ENCODE results near the gene TRPC1. TPM values are rescaled to one million over a fixed set of nuclear protein-coding genes. Genes with fewer than 3 reads are reported as not detected.
"Not testable (repeated sequence)": the region's sequence is repeated elsewhere in the genome, so short reads cannot be mapped to it uniquely, and the experiment has no call there.

Gene TRPC1
- total RNA-seq, 1 experiment from 2014 or later: 10.9 TPM

DNA sequence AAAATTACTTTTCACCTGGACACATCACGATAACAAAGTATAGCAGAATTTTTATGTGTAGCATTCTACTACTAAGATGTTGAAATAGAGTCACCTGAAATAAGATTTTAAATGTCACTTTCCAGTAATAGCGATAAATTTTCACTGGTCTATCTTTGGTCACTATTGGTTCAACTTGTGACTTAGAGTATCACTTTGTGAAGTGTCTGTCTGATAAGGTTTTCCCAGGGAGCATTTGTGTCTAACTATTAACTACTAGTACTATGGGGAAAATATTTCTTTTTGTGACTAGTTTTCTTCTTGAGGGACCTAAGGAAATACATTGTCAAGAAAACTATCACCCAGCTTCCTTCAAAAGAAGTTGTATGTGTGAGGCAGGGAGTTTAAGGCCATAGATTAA lies 11.0 kb downstream of the TRPC1 start:
- intact Hi-C loops (cut with micrococcal nuclease; ENCODE audit: unreplicated experiment): no loop called here
- TF ChIP-seq, protein P1, sequence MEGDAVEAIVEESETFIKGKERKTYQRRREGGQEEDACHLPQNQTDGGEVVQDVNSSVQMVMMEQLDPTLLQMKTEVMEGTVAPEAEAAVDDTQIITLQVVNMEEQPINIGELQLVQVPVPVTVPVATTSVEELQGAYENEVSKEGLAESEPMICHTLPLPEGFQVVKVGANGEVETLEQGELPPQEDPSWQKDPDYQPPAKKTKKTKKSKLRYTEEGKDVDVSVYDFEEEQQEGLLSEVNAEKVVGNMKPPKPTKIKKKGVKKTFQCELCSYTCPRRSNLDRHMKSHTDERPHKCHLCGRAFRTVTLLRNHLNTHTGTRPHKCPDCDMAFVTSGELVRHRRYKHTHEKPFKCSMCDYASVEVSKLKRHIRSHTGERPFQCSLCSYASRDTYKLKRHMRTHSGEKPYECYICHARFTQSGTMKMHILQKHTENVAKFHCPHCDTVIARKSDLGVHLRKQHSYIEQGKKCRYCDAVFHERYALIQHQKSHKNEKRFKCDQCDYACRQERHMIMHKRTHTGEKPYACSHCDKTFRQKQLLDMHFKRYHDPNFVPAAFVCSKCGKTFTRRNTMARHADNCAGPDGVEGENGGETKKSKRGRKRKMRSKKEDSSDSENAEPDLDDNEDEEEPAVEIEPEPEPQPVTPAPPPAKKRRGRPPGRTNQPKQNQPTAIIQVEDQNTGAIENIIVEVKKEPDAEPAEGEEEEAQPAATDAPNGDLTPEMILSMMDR (IDR thresholded peaks at IDR 0.05; ENCODE audit: unreplicated experiment): no peak
- no peaks in the 10 kb centered on the region for H3K27me3 Mint-ChIP-seq (ENCODE audit: unreplicated experiment)
- H3K4me1 Mint-ChIP-seq (ENCODE audit: low read depth, unreplicated experiment): peaks cover 9% of the 10 kb centered on the region
- no peak for DNase-seq
- BruUV-seq (replicated peaks): no TSS peak
- H3K27ac Mint-ChIP-seq (ENCODE audit: unreplicated experiment): no peak overlapping the region
- no peaks in the 10 kb centered on the region for H3K36me3 Mint-ChIP-seq (ENCODE audit: insufficient read depth, unreplicated experiment)
- H3K9me3 Mint-ChIP-seq (ENCODE audit: low read depth, unreplicated experiment): no peaks in the 10 kb centered on the region
- H3K4me3 Mint-ChIP-seq (ENCODE audit: low read depth, unreplicated experiment): no peak overlapping the region
- CTCF ChIA-PET: no interaction called here

DNA sequence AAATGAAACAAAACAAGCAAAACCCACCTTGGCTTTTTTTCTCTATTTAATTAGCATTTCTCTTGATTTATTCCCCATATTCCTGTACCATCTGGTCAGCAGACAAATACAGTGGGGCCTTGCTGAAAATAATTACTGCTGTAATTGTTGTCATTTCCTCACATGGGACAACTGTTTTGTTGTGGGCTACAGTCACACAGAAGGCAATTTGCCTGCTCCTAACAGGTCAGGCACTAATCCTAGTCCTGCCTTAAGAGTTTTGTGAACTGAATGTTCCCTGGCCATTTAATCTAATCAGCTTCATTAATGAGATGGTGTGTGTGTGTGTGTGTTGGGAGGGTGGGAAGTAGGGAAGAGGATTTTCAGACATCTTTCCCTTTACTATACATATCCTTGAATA lies 11.6 kb downstream of the TRPC1 start:
- Mint-ChIP-seq H3K4me1 (ENCODE audit: low read depth, unreplicated experiment) (peaks cover 9% of the 10 kb centered on the region), H3K36me3 (ENCODE audit: insufficient read depth, unreplicated experiment) (no peaks in the 10 kb centered on the region), H3K27me3 (ENCODE audit: unreplicated experiment) (no peaks in the 10 kb centered on the region), H3K4me3 (ENCODE audit: low read depth, unreplicated experiment) (no peak overlapping the region), H3K9me3 (ENCODE audit: low read depth, unreplicated experiment) (no peaks in the 10 kb centered on the region), H3K27ac (ENCODE audit: unreplicated experiment) (no peak overlapping the region)
- intact Hi-C loops (cut with micrococcal nuclease; ENCODE audit: unreplicated experiment): no loop called here
- DNase-seq: no peak
- CTCF ChIA-PET: interaction anchor here (0.7 kb wide), 1 partner anchor 249 kb away, joined by 3 read pairs; no protein-coding TSS in a partner anchor
- no TSS peak for BruUV-seq (replicated peaks)
- TF ChIP-seq, protein P1 (IDR thresholded peaks at IDR 0.05; ENCODE audit: unreplicated experiment): no peak

DNA sequence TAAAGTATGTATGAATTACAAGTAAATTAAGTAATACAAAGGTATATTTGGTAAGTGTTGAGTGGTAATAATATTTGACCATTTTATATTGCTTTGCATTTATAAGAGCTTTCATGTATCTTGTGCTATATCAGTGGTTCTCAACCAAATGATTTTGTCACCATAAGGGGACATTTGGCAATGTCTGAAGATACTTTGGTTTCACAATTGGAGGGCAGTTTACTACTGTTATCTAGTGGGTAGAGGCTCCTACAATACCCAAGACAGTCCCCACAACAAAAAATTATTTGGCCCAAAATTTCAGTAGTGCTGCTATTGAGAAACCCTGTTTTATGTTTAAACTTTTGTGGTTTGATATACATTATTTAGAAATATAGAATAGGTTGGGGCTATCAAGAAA lies 14.6 kb downstream of the TRPC1 start:
- no peaks in the 10 kb centered on the region for H3K4me1 Mint-ChIP-seq (ENCODE audit: low read depth, unreplicated experiment)
- no peak overlapping the region for H3K4me3 Mint-ChIP-seq (ENCODE audit: low read depth, unreplicated experiment)
- no peaks in the 10 kb centered on the region for H3K27me3 Mint-ChIP-seq (ENCODE audit: unreplicated experiment)
- intact Hi-C loops (cut with micrococcal nuclease; ENCODE audit: unreplicated experiment): no loop called here
- no peaks in the 10 kb centered on the region for H3K36me3 Mint-ChIP-seq (ENCODE audit: insufficient read depth, unreplicated experiment)
- BruUV-seq (replicated peaks): no TSS peak
- no peak for DNase-seq
- H3K27ac Mint-ChIP-seq (ENCODE audit: unreplicated experiment): no peak overlapping the region
- TF ChIP-seq, protein P1 (IDR thresholded peaks at IDR 0.05; ENCODE audit: unreplicated experiment): no peak
- CTCF ChIA-PET: interaction anchor here (0.6 kb wide), 1 partner anchor 299 kb away, joined by 3 read pairs; no protein-coding TSS in a partner anchor
- no peaks in the 10 kb centered on the region for H3K9me3 Mint-ChIP-seq (ENCODE audit: low read depth, unreplicated experiment)

GRCh38 chr3:142746646-142747045 lies 22.8 kb downstream of the TRPC1 start:
- Mint-ChIP-seq H3K27ac (ENCODE audit: unreplicated experiment) (no peak overlapping the region), H3K36me3 (ENCODE audit: insufficient read depth, unreplicated experiment) (no peaks in the 10 kb centered on the region), H3K9me3 (ENCODE audit: low read depth, unreplicated experiment) (no peaks in the 10 kb centered on the region), H3K27me3 (ENCODE audit: unreplicated experiment) (no peaks in the 10 kb centered on the region), H3K4me3 (ENCODE audit: low read depth, unreplicated experiment) (no peak overlapping the region), H3K4me1 (ENCODE audit: low read depth, unreplicated experiment) (no peaks in the 10 kb centered on the region)
- CTCF ChIA-PET: no interaction called here
- intact Hi-C loops (cut with micrococcal nuclease; ENCODE audit: unreplicated experiment): no loop called here
- TF ChIP-seq, protein P1 (IDR thresholded peaks at IDR 0.05; ENCODE audit: unreplicated experiment): no peak
- no peak for DNase-seq
- BruUV-seq (replicated peaks): no TSS peak

GRCh38 chr3:142750531-142750930 lies 26.7 kb downstream of the TRPC1 start:
- H3K9me3 Mint-ChIP-seq (ENCODE audit: low read depth, unreplicated experiment); H3K27ac Mint-ChIP-seq (ENCODE audit: unreplicated experiment); H3K27me3 Mint-ChIP-seq (ENCODE audit: unreplicated experiment); H3K4me1 Mint-ChIP-seq (ENCODE audit: low read depth, unreplicated experiment); BruUV-seq (replicated peaks); intact Hi-C loops (cut with micrococcal nuclease; ENCODE audit: unreplicated experiment); H3K36me3 Mint-ChIP-seq (ENCODE audit: insufficient read depth, unreplicated experiment); H3K4me3 Mint-ChIP-seq (ENCODE audit: low read depth, unreplicated experiment); DNase-seq: not testable (repeated sequence)
- CTCF ChIA-PET: interaction anchor here (0.6 kb wide), 1 partner anchor 30 kb away, joined by 3 read pairs; no protein-coding TSS in a partner anchor

GRCh38 chr3:142752605-142753004 lies 28.8 kb downstream of the TRPC1 start:
- H3K4me3 Mint-ChIP-seq (ENCODE audit: low read depth, unreplicated experiment); intact Hi-C loops (cut with micrococcal nuclease; ENCODE audit: unreplicated experiment); H3K36me3 Mint-ChIP-seq (ENCODE audit: insufficient read depth, unreplicated experiment); BruUV-seq (replicated peaks); H3K4me1 Mint-ChIP-seq (ENCODE audit: low read depth, unreplicated experiment); H3K9me3 Mint-ChIP-seq (ENCODE audit: low read depth, unreplicated experiment); H3K27ac Mint-ChIP-seq (ENCODE audit: unreplicated experiment); CTCF ChIA-PET; H3K27me3 Mint-ChIP-seq (ENCODE audit: unreplicated experiment); DNase-seq: not testable (repeated sequence)
